ENCODE measurements around the gene PPM1L.
A peak's percentile ranks its signal among the peaks of the same experiment; 100 is the strongest.
"Not testable (repeated sequence)": the region's sequence is repeated elsewhere in the genome, so short reads cannot be mapped to it uniquely, and the experiment has no call there.

PPM1L gene

DNA sequence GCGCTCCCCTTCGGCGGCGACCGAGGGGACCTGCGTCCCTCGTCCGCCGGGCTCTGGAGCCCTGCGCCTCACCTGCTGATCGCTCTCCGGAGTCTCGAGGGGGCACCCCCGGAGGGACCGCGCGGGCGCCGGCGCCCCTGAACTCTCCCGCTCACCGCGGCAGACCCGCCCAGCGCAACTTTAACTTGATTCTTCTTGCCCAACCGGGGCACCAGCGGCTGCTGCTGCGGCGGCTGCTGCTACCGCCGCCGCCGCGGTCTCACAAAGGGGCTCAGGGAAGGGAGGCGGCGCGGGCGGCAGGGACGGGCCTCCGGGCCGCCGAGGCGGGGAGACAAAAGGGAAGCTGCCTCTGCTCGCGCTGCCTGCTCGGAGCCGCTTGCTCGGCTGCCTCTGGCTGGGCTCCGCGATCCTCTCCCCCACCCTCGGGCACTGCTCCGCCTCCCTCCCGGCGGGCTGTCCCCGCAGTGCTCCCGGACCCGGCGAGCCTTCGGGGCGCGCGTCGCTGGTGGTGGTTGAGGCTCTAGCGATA lies at the start of gene PPM1L:
Gene PPM1L, plus strand, starts transcription at position 456 of the 529 bp plus-strand sequence.
- H3F3A ChIP-seq (ENCODE audit: control insufficient read depth, insufficient read depth) = no peaks in the 10 kb centered on the region
- no peak for TF ChIP-seq EZH2phosphoT487 (IDR thresholded peaks at IDR 0.05; ENCODE audit: borderline replicate concordance, low read length)
- TF ChIP-seq, protein P1, sequence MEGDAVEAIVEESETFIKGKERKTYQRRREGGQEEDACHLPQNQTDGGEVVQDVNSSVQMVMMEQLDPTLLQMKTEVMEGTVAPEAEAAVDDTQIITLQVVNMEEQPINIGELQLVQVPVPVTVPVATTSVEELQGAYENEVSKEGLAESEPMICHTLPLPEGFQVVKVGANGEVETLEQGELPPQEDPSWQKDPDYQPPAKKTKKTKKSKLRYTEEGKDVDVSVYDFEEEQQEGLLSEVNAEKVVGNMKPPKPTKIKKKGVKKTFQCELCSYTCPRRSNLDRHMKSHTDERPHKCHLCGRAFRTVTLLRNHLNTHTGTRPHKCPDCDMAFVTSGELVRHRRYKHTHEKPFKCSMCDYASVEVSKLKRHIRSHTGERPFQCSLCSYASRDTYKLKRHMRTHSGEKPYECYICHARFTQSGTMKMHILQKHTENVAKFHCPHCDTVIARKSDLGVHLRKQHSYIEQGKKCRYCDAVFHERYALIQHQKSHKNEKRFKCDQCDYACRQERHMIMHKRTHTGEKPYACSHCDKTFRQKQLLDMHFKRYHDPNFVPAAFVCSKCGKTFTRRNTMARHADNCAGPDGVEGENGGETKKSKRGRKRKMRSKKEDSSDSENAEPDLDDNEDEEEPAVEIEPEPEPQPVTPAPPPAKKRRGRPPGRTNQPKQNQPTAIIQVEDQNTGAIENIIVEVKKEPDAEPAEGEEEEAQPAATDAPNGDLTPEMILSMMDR (IDR thresholded peaks at IDR 0.05; ENCODE audit: low read depth, low read length, poor library complexity, severe bottlenecking) = no peak
- peak within 1 kb of the TSS; percentile 85 for H3K4me3 ChIP-seq (ENCODE audit: low read length)
- H4K20me1 ChIP-seq (ENCODE audit: control insufficient read depth, insufficient read depth, low read depth, low read length) = peaks cover 7% of the 10 kb centered on the region; the same call in 1 of the 2 replicates
- H3K4me1 ChIP-seq (ENCODE audit: control insufficient read depth, low read length) = peaks cover 50% of the 10 kb centered on the region
- no peaks in the 10 kb centered on the region for H3K36me3 ChIP-seq (ENCODE audit: control insufficient read depth, low read length)
- no peaks in the 10 kb centered on the region for H3K9me2 ChIP-seq (replicated peaks; ENCODE audit: control insufficient read depth, low read length)
- H3K4me2 ChIP-seq (ENCODE audit: low read length) = peak within 1 kb of the TSS; percentile 78
- H3K9me3 ChIP-seq (ENCODE audit: control insufficient read depth, insufficient read depth, low read length) = no peaks in the 10 kb centered on the region
- no peaks in the 10 kb centered on the region for H3K27me3 ChIP-seq (ENCODE audit: control insufficient read depth, low read length)
- H3K79me2 ChIP-seq (ENCODE audit: control insufficient read depth, low read length) = peaks cover 49% of the 10 kb centered on the region
- peak within 1 kb of the TSS; percentile 68 for H3K27ac ChIP-seq (ENCODE audit: low read depth, low read length)

- Histone ChIP-seq H3K79me2 (ENCODE audit: control insufficient read depth, low read length) (no peaks in the 10 kb centered on the region), H3F3A (ENCODE audit: control insufficient read depth, insufficient read depth) (no peaks in the 10 kb centered on the region), H3K9me3 (ENCODE audit: control insufficient read depth, insufficient read depth, low read length) (no peaks in the 10 kb centered on the region), H4K20me1 (ENCODE audit: control insufficient read depth, insufficient read depth, low read depth, low read length) (no peaks in the 10 kb centered on the region), H3K4me3 (ENCODE audit: low read length) (no peak overlapping the region), H3K36me3 (ENCODE audit: control insufficient read depth, low read length) (no peaks in the 10 kb centered on the region), H3K4me2 (ENCODE audit: low read length) (no peak overlapping the region), H3K4me1 (ENCODE audit: control insufficient read depth, low read length) (no peaks in the 10 kb centered on the region), H3K27me3 (ENCODE audit: control insufficient read depth, low read length) (peaks cover 43% of the 10 kb centered on the region), H3K9me2 (replicated peaks; ENCODE audit: control insufficient read depth, low read length) (no peaks in the 10 kb centered on the region), H3K27ac (ENCODE audit: low read depth, low read length) (no peak overlapping the region)
- TF ChIP-seq, protein P1 (IDR thresholded peaks at IDR 0.05; ENCODE audit: low read depth, low read length, poor library complexity, severe bottlenecking) = peak; percentile 43
- TF ChIP-seq EZH2phosphoT487 (IDR thresholded peaks at IDR 0.05; ENCODE audit: borderline replicate concordance, low read length) = no peak
These were observed 48.7 kb upstream of the PPM1L start for GRCh38 chr3:160707187-160707794.

DNA sequence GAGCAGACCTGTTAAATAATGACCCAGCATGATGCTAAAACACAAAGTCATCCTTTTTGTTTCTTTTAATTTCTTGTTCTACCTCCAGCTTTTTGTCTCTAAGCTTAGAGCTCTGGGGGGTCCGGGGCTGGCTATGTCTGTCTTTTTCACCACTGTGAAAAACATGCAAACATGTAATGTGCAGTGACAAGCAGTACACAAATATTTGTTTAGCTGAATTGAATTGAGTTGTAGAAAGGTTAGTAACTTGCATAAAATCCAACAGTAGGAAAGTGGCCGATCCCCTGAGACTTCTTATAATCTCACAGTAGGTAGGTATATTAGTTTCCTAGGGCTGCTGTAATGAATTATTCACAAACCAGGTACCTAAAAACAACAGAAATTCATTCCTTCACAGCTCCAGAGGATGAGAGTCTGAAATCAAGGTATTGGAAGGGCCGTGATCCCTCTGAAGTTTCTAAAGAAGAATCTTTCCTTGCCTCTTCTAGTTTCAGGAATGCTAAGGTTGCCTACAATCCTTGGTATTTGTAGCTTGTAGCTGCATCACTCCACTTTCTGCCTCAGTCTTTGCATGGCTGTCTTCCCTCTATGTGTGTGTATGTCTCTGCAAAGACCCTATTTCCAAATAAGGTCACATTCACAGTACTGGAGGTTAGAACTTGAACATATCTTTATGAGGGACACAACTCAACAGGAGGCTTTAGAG lies 46.4 kb upstream of the PPM1L start:
- Histone ChIP-seq H3K27me3 (ENCODE audit: control insufficient read depth, low read length) (peaks cover 41% of the 10 kb centered on the region), H3K4me1 (ENCODE audit: control insufficient read depth, low read length) (no peaks in the 10 kb centered on the region), H3K4me2 (ENCODE audit: low read length) (no peak overlapping the region), H3K27ac (ENCODE audit: low read depth, low read length) (no peak overlapping the region), H4K20me1 (ENCODE audit: control insufficient read depth, insufficient read depth, low read depth, low read length) (no peaks in the 10 kb centered on the region), H3K4me3 (ENCODE audit: low read length) (no peak overlapping the region), H3K9me2 (replicated peaks; ENCODE audit: control insufficient read depth, low read length) (no peaks in the 10 kb centered on the region), H3K9me3 (ENCODE audit: control insufficient read depth, insufficient read depth, low read length) (no peaks in the 10 kb centered on the region), H3F3A (ENCODE audit: control insufficient read depth, insufficient read depth) (no peaks in the 10 kb centered on the region), H3K36me3 (ENCODE audit: control insufficient read depth, low read length) (no peaks in the 10 kb centered on the region), H3K79me2 (ENCODE audit: control insufficient read depth, low read length) (no peaks in the 10 kb centered on the region)
- TF ChIP-seq, protein P1 (IDR thresholded peaks at IDR 0.05; ENCODE audit: low read depth, low read length, poor library complexity, severe bottlenecking) = no peak
- no peak for TF ChIP-seq EZH2phosphoT487 (IDR thresholded peaks at IDR 0.05; ENCODE audit: borderline replicate concordance, low read length)

- H3K79me2 ChIP-seq (ENCODE audit: control insufficient read depth, low read length); H3K4me3 ChIP-seq (ENCODE audit: low read length); H3K36me3 ChIP-seq (ENCODE audit: control insufficient read depth, low read length); H3K27ac ChIP-seq (ENCODE audit: low read depth, low read length); H3K4me2 ChIP-seq (ENCODE audit: low read length); H3K4me1 ChIP-seq (ENCODE audit: control insufficient read depth, low read length); H3K9me3 ChIP-seq (ENCODE audit: control insufficient read depth, insufficient read depth, low read length); H3K9me2 ChIP-seq (replicated peaks; ENCODE audit: control insufficient read depth, low read length); H3F3A ChIP-seq (ENCODE audit: control insufficient read depth, insufficient read depth); H4K20me1 ChIP-seq (ENCODE audit: control insufficient read depth, insufficient read depth, low read depth, low read length): not testable (repeated sequence)
- H3K27me3 ChIP-seq (ENCODE audit: control insufficient read depth, low read length) = peaks cover 28% of the 10 kb centered on the region
These were observed 42.9 kb upstream of the PPM1L start for GRCh38 chr3:160713144-160713543.
